ENCODE measurements around the gene PTEN.

Gene PTEN

GRCh38 chr10:87979847-87980246 is 116.4 kb downstream of the PTEN start:
- no peak for FAIRE-seq

GRCh38 chr10:87983716-87984115 is 120.3 kb downstream of the PTEN start:
- FAIRE-seq (peak; percentile 68), DNase-seq (ENCODE audit: insufficient read length, low spot score) (no peak)
- no peak for TF ChIP-seq POLR2A (IDR thresholded peaks at IDR 0.05; ENCODE audit: low read depth, low read length)

More at GRCh38 chr10:87979847-87980246, 116.4 kb downstream of the PTEN start:
- DNase-seq (ENCODE audit: insufficient read length, low spot score): no peak
- TF ChIP-seq POLR2A (IDR thresholded peaks at IDR 0.05; ENCODE audit: low read depth, low read length): no peak

GRCh38 chr10:87987206-87987605 is 123.8 kb downstream of the PTEN start:
- no peak for FAIRE-seq
- no peak for TF ChIP-seq POLR2A (IDR thresholded peaks at IDR 0.05; ENCODE audit: low read depth, low read length)
- no peak for DNase-seq (ENCODE audit: insufficient read length, low spot score)

DNA sequence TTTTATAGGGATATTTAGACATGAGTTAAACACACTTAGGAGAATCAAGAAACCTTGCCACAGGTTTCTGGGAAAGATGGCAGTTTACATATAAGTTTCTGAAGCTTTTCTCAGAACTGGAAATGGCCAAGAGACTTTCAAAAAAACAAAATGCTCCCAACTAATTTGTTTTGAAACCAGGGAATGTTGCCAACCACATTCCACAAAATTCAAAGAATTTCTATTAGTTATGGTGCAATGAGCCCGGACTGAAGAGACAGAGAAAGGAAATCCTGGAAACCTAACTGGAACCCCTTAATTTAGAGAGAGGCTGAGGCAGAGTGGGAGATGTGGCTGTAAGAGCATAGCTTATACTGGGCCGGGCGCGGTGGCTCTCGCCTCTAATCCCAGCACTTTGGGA is 128.5 kb downstream of the PTEN start:
- no peak for FAIRE-seq
- TF ChIP-seq POLR2A (IDR thresholded peaks at IDR 0.05; ENCODE audit: low read depth, low read length): no peak
- no peak for DNase-seq (ENCODE audit: insufficient read length, low spot score)

GRCh38 chr10:88004451-88004850 is 141.0 kb downstream of the PTEN start:
- FAIRE-seq (no peak), DNase-seq (ENCODE audit: insufficient read length, low spot score) (no peak)
- no peak for TF ChIP-seq POLR2A (IDR thresholded peaks at IDR 0.05; ENCODE audit: low read depth, low read length)

DNA sequence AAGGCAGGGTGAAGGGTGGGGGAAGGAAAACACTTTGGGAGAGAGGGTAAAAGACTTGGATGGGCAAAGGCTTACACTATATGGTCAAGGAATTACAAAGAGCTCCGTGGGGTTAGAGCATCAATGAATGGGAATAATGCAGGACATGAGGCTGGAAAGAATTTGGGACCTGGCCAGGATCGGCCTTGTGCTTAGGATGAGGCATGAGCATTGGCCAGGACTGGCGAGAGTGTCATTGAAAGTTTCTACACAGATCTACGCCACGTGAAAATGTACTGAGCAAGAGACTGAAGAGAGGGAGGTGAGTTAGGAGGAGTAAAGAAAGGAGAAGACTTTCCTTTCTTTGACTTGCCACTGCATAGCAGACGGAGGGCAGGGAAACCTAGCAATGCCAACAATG is 142.8 kb downstream of the PTEN start:
- no peak for TF ChIP-seq POLR2A (IDR thresholded peaks at IDR 0.05; ENCODE audit: low read depth, low read length)
- FAIRE-seq (peak; percentile 70), DNase-seq (ENCODE audit: insufficient read length, low spot score) (no peak)

- DNase-seq (ENCODE audit: insufficient read length, low spot score) (no peak), FAIRE-seq (peak; percentile 15)
- no peak for TF ChIP-seq POLR2A (IDR thresholded peaks at IDR 0.05; ENCODE audit: low read depth, low read length)
These were observed 145.5 kb downstream of the PTEN start for GRCh38 chr10:88008866-88009470.

GRCh38 chr10:88012641-88013040 is 149.2 kb downstream of the PTEN start:
- FAIRE-seq (peak; percentile 23), DNase-seq (ENCODE audit: insufficient read length, low spot score) (no peak)
- TF ChIP-seq POLR2A (IDR thresholded peaks at IDR 0.05; ENCODE audit: low read depth, low read length): no peak

DNA sequence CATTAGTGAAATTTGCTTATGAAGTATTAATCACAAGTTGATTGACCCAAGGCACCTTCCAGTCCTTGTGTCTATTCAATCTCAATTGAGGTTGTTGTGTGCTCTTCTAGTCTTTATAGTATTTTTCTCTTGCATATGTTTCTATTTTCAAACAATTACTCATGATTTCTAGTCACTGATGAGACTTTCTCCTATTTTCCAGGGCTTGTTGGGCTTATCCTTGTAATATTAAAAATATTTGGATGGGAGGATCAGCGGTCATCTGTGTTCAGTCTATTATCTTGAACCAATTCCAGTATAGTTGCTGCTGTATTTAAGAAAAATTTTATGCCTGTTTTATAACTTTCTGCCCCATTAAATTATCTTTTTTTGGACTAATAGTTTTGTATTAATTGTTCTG is 154.4 kb downstream of the PTEN start:
- TF ChIP-seq POLR2A (IDR thresholded peaks at IDR 0.05; ENCODE audit: low read depth, low read length): no peak
- FAIRE-seq (no peak), DNase-seq (ENCODE audit: insufficient read length, low spot score) (no peak)

- DNase-seq (ENCODE audit: insufficient read length, low spot score): no peak
- no peak for TF ChIP-seq POLR2A (IDR thresholded peaks at IDR 0.05; ENCODE audit: low read depth, low read length)
- FAIRE-seq: peak; percentile 57
These were observed 156.3 kb downstream of the PTEN start for GRCh38 chr10:88019753-88020152.

Measured in H54 (cell line).